HL-60 (cell line): ENCODE results near the gene CFC1.
"Not testable (repeated sequence)": the region's sequence is repeated elsewhere in the genome, so short reads cannot be mapped to it uniquely, and the experiment has no call there.

Source experiments
- DNase-seq, 2 experiments: peaks; one replicate each; pipeline ENCODE4 v3.0.0-alpha.2; 2010 to 2020; ENCODE audit warnings: low read depth in 1 of 2, low spot score in 1 of 2
- H3K27ac ChIP-seq: fragments of 250-450 bp; sonication (Bioruptor Pico); replicated peaks from 2 replicates; pipeline ENCODE4 v1.5.1; 2020; ENCODE audit warnings: mild to moderate bottlenecking, moderate library complexity
- H3K27me3 ChIP-seq: fragments of 250-450 bp; sonication (Bioruptor Pico); 2 replicates; pipeline ENCODE4 v1.5.1; 2021; ENCODE audit warnings: mild to moderate bottlenecking, moderate library complexity; ENCODE audit not compliant: insufficient read depth, poor library complexity, severe bottlenecking
- H3K4me3 ChIP-seq: replicated peaks from 2 replicates; pipeline ENCODE4 v1.5.1; 2011; ENCODE audit warnings: mild to moderate bottlenecking, control low read depth, low read length; ENCODE audit not compliant: insufficient read depth

CFC1 gene

DNA sequence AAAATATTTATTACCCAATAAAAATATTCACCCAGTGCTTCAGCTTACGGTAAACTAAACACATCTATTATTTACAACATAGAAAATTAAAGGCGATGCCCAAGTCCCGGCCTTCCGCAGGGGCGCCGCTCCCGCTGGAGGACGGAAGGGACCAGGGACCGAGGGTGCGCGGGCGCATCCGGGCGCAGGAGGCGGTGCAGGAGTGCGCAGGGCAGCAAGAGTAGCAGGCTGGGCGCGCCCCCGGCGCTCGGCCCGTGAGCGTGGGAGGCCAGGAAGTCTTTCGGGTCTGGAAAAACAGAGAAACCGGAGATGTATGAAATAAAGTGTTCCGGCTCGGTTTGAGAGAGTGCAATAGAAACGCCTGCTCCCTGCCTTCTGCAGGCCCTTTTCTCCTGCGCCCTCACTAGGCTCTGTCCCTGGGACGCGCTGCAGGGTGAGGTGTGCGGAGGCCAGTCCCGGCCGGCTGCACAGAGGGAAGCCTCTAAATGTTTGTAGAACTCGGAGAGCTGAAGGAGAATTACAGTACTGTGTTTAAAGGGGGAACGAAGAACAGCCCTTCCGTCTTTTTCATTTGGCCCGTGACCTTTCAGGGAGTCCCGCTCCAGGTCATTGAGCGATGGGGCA lies 6.5 kb downstream of the CFC1 start:
- DNase-seq, H3K4me3 ChIP-seq, H3K27me3 ChIP-seq, H3K27ac ChIP-seq: not testable (repeated sequence)

DNA sequence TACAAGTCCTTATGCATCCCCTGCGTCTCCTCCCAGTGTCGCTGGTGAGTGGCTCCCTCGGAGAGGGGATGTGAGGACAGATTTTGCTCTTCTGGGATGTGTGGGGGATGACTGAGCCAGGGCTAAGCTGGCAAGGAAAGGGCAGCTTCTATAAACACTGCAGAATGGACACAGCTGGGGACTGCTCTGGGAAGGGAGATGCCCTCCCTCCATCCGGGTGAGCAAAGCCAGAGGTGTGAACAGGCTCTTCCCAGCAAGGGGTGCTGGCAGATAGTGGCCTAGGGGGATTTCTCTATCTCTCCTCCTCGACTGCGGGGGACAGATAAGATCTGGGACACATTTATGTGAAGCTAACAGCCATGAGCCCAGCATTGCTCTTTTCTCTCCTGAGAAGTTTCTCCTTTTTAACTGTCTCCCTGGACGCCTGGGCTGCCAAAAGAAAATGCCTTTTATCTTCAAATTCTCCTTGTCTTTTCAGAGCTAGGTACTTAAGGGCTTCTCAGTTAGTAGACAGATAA lies 8.5 kb downstream of the CFC1 start:
- H3K27ac ChIP-seq, H3K27me3 ChIP-seq, H3K4me3 ChIP-seq, DNase-seq: not testable (repeated sequence)

DNA sequence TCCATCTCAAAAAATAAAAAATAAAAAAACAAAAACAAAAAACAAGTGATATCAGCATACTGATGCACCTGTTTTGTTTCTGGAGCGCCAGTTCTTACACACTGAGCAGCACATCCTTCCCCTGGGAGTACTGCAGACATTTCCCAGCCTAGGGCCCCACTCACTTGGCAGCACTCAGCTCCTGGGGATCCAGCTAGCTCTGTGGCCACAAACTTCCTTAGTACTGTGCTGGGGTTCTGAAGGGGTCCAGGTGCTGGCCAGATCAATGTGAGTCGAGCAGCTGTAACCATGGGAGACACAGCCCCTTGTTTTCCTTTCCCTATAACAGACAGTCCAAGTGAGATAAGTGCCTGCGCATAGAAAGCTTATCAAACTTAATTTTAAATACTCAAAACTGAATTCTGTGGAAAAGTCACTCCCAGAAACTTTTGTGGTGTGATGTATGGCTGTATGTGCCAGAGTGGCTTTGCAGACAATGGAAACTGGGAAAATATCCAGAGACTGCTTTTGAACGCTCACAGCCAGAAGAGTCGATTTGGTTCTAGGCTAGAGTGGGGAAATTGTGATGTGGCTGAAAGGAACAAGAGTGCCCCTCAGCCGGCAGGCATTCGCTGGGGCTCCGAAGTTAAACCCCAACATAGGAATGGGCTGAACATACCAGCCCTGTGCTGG lies 9.1 kb downstream of the CFC1 start:
- not testable (repeated sequence) for H3K27me3 ChIP-seq, H3K4me3 ChIP-seq, H3K27ac ChIP-seq, DNase-seq

DNA sequence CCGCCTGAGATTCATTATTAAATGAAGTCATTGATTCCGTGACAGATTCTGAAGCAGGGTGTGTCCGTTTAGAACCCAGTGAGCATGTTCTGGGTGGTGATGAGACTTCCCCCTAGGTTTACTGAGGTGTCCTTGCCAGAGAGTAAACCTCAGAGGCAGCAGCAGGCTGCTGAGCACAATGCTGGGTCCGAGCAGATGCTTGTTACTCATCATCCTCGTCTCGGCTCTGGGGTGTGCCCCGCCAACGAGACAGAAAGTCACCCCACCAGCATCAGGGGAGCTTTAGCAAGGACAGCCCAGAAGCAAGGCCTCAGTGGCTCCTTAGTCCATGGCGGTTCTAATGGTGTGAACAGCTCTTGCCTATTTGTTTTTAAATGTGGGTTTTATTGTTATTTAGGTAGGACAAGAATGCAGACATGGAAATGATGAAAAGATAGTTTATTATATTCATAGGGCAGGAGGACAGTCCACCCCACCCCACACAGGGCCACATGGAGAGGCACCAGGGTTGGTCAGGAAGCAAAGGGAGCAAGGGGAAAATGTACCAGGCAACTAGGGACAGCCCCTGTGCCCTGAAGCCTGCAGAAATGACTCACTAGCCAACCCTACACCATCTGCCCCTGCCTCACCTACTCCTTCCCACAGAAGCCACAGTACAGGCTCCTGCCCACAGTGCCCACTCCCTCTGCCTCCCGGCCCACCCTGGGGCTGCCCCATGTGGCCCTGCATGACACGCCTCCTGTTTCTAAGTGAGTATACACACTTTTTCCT lies 10.5 kb downstream of the CFC1 start:
- DNase-seq, H3K27me3 ChIP-seq, H3K4me3 ChIP-seq, H3K27ac ChIP-seq: not testable (repeated sequence)

DNA sequence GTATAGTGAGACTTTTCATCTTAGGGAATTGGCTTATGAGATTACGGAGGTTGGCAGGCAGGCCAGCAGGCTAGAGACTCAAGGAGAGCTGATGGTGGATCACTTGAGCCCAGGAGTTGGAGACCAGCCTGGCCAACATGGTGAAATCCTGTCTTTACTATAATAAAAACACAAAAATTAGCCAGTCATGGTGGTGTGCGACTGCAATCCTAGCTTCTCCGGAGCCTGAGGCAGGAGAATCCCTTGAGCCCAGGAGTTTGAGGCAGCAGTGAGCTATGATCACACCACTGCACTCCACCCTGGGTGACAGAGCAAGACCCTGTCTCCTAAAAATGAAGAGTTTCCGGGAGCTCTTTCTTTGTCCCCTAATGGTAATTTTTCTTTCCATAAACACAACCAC lies 14.6 kb downstream of the CFC1 start:
- H3K27ac ChIP-seq, H3K4me3 ChIP-seq, DNase-seq, H3K27me3 ChIP-seq: not testable (repeated sequence)

DNA sequence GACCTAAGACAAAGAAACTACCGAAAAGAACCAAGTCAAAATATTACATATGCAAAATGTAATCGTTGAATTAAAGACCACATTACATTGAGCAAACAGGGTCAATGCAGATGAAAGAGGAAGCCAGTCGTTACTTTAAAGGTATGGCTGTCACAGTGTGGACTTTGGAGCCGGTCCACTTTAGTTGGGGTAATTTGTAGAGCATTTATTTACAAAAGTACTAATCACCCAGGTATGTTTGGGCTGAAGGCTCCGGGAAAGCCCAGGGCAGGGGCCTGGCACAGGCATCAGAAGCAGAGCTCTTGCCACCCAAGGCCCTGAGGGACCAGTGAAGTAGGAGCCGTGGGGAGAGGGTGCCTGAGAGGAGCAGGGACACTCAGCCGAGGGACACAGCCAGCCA lies 15.8 kb downstream of the CFC1 start:
- DNase-seq, H3K27ac ChIP-seq, H3K27me3 ChIP-seq, H3K4me3 ChIP-seq: not testable (repeated sequence)

DNA sequence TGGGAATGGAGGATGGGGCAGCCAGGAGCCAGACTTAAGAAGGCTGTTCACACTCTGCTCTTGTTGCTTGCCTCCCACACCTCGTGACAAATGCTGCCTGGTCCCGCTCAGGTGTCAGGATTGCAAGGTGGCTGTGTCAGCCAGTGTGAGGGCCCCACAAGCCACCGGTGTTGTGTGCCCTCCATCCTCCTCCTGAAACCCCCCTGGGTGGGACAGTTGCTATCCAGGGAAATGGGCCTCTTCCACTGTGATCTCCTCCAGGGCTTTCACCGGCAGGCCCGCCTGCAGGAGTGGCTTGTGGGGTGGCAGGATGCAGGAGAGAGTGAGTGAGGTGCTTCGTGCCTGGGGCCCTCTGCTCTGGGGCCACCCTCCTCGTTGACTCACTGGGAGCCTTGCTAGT lies 16.4 kb downstream of the CFC1 start:
- H3K27ac ChIP-seq: not testable (repeated sequence)

DNA sequence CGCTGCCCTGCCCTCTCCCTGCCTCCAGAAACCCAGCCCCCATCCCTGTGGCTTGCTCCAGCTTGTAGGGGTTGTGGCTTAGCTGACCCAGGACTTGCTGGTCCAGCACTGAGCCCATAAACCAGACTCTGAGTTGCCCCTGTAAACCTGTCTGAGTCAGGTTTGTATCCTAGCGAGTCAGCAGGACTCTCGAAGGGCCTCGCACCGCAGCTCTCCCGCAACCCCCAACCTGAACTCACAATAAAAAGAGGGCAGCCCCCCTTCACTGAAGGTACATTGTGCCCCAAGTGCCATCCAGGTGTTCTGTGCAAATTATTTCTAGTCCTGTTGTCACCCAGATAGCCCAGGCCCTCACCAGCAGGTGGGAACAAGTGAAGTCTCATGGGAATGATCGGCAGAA lies 17.9 kb downstream of the CFC1 start:
- H3K27ac ChIP-seq, DNase-seq: not testable (repeated sequence)

More for the DNA sequence above, 16.4 kb downstream of the CFC1 start:
- DNase-seq, H3K27me3 ChIP-seq, H3K4me3 ChIP-seq: not testable (repeated sequence)

DNA sequence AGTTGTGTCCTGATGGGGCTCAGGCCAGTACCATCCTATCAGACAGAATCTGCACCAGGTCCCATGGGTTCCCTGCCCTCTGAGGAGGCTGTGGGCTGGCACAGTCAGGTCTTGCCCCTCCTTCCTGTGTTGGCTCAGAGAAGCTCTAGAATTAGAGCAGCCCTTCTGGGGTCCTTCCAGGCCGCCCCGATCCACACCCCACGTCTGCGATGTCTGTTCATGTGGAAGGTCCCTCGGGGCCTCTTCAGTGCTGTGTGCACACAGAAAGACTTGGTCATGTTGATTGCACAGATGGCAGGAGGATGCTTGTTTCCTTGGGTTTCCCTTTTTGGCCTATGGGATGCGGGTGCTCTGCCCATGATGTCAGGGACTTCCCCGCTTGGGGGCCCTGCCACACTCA lies 20.3 kb downstream of the CFC1 start:
- H3K27me3 ChIP-seq, H3K4me3 ChIP-seq, H3K27ac ChIP-seq, DNase-seq: not testable (repeated sequence)

More for the DNA sequence above, 17.9 kb downstream of the CFC1 start:
- not testable (repeated sequence) for H3K4me3 ChIP-seq, H3K27me3 ChIP-seq

DNA sequence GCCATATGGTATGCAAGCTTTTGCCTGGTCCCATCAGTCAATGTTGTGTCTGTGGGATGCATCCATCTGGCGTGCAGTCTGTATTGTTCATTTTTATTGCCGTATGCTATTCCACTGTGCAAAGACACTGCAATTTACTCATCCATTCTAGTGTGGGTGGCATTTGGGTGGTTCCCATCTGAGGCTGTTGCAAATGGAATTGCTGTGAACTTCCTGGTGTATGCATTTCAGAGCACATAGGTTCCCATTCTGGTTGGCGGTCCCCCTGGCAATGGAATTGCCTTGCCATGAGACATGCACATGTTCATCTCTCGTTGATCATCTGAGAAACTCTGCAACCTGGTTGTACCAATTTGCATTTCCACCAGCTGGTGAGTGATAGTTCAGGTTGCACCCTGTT lies 21.8 kb downstream of the CFC1 start:
- H3K27me3 ChIP-seq, DNase-seq, H3K27ac ChIP-seq, H3K4me3 ChIP-seq: not testable (repeated sequence)

DNA sequence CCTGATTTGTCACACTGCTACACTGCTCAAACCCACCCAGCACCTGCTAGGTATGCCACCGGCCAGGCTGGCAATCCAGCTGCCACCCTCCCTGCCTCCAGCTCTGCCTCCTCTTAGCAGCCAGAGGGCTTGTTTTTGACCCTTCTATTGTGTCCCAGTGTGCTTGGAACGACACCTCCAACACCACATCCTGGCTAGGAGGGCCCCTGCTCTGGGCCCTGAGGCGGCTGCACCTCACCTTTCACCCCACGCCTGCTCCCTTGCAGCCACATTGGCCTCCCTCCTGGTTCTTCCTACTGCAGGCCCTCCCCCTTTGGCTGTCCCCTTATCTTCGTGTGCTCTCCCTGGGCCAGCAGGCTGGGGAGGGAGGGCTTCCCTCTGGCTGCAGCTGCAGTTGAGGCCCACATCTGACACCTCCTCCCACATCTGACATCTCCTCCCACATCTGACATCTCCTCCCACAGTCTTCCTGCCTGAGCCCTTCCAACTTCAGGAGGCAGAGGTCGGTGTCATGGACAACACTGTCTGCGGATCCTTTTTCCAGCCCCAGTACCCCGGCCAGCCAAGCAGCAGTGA lies 23.1 kb downstream of the CFC1 start:
- not testable (repeated sequence) for H3K4me3 ChIP-seq, H3K27ac ChIP-seq, H3K27me3 ChIP-seq, DNase-seq

DNA sequence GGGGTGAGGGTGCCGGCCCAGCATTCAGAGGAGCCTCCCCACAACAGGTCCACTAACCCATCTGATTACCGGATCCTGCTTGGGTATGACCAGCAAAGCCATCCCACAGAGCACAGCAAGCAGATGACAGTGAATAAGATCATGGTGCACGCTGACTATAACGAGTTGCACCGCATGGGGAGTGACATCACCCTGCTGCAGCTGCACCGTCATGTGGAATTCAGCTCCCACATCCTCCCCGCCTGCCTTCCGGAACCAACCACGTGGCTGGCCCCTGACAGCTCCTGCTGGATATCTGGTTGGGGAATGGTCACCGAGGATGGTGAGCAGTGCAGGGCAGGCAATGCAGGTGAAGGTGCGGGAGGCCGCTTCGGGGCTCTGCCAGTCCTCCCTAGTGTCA lies 25.1 kb downstream of the CFC1 start:
- not testable (repeated sequence) for H3K27ac ChIP-seq, DNase-seq, H3K4me3 ChIP-seq, H3K27me3 ChIP-seq

DNA sequence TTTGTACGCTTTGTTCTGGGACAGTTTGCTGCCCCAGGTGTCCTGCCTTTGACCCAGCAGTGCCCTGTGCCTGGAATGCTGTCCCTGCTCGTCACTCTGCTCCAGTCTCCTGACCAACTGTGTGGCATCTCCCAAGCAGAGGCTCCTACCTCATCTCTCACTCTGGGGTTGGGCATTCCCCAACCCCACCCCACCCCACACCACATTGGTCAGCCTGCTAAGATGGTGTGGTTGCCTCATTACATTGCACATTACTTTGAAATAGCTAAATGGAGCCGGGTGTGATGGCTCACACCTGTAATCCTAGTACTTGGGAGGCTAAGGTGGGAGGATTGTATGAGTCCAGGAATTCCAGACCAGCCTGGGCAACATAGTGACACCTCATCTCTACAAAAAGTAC lies 27.4 kb downstream of the CFC1 start:
- H3K27ac ChIP-seq, H3K4me3 ChIP-seq, DNase-seq, H3K27me3 ChIP-seq: not testable (repeated sequence)

DNA sequence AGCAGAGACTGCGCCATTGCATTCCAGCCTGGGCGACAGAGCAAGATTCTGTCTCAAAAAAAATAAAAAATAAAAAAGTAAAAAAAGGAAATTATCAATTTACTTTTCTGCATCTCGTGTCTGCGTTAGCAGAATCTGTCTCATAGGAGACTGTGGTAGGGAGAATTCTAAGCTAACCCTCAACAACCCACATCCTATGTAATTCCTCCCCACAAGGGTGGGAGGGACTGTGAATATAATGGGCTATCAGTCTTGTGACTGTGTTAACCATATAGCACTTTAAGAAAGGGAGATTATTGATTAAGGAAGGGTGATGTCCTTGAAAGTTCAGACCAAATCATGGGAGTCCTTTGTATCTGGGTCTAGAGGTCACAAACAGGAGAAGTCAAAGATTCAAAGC lies 33.2 kb downstream of the CFC1 start:
- not testable (repeated sequence) for H3K4me3 ChIP-seq, DNase-seq, H3K27ac ChIP-seq, H3K27me3 ChIP-seq
